Psoas muscle (tissue), 8 donors: ENCODE results near the gene NAV2. TPM values are rescaled to one million over a fixed set of nuclear protein-coding genes. Genes with fewer than 3 reads are reported as not detected.
A peak's percentile ranks its signal among the peaks of the same experiment; 100 is the strongest.

Source experiments
- ATAC-seq, 4 donors: fragments of 200-7000 bp; cut with Tn5 transposase; one replicate each; pipeline ENCODE4 v1.9.1; 2020; ENCODE audit warnings: moderate library complexity in 3 of 4, mild to moderate bottlenecking in 2 of 4
- DNase-seq, 2 donors: peaks; one replicate each; pipeline ENCODE4 v3.0.0-alpha.2; 2020
- H3K27ac ChIP-seq: fragments of 200-600 bp; one replicate; pipeline ENCODE4 v1.8.0; 2022
- H3K27me3 ChIP-seq, 3 donors: fragments of 200-600 bp in 1 of 3; one replicate each; pipeline versions ENCODE4 v1.6.1 to v1.8.0; 2013 to 2022; ENCODE audit warnings: low read length in 2 of 3, mild to moderate bottlenecking in 2 of 3, moderate library complexity in 1 of 3; ENCODE audit not compliant: insufficient read depth in 3 of 3
- H3K36me3 ChIP-seq, 2 donors: fragments of 200-600 bp in 1 of 2; one replicate each; pipeline versions ENCODE4 v1.6.1 to v1.8.0; 2013 to 2022; ENCODE audit warnings: low read depth in 1 of 2, mild to moderate bottlenecking in 1 of 2, moderate library complexity in 1 of 2; ENCODE audit not compliant: insufficient read depth in 1 of 2
- H3K4me1 ChIP-seq: fragments of 200-600 bp; one replicate; pipeline ENCODE4 v1.8.0; 2022
- H3K4me3 ChIP-seq: fragments of 200-600 bp; one replicate; pipeline ENCODE4 v1.8.0; 2022; ENCODE audit warnings: mild to moderate bottlenecking
- H3K9me3 ChIP-seq: fragments of 200-600 bp; one replicate; pipeline ENCODE4 v1.8.0; 2022
- CTCF ChIP-seq: fragments of 200-600 bp; IDR thresholded peaks from one replicate; pipeline ENCODE4 v1.8.0; 2022; ENCODE audit warnings: antibody characterized with exemption
- WGBS, 3 donors: extraction: QIAGEN DNeasy Blood & Tissue Kit; methylation state at CpG; one replicate each; pipeline versions ENCODE4 v1.1.6 to v1.1.7; 2013; 5-methylcytosine and 5-hydroxymethylcytosine counted together
- intact Hi-C, 2 donors: fragments of 100-400 bp; cut with DNase I; formaldehyde crosslinking; loops; one replicate each; pipeline versions ENCODE4 v1.11.0 to v1.14.2; 2022
- polyA plus RNA-seq, 3 donors: library from polyadenylated mRNA; stranded (reverse); fragments of 200-250 nt; gene quantifications; one replicate each; pipeline ENCODE4 v1.2.3, GENCODE V29; 2013
- total RNA-seq, 4 donors: library from RNA; stranded (reverse); fragmentation: NEBNext Ultra II Directional in 2 of 4; extraction: Animal tissue kit (Norgen Biotek cat#: 25700) in 2 of 4; gene quantifications; one replicate each; pipeline versions ENCODE4 v1.2.1 to v1.2.4, GENCODE V29; 2021 to 2023
- donor health status: healthy with polysubstance abuse.
- donor health status: DM: no; HTN: no; CAD: no; lungs with moderate emphysema.
- donor health status: Bipolar disorder and iron deficiency.
- donor health status: healthy.
- donor health status: DM: yes; HTN: yes; CAD: no.
- donor health status: DM: no; HTN: no; CAD: no.
- donor health status: DM: no; HTN: no; CAD: no.
- donor health status: DM: yes; HTN: yes; CAD: no.

The NAV2 gene
- total and polyA plus RNA-seq, 7 donors = 0.68 to 21.8 (median 2.9) TPM

- DNase-seq (no peak), ATAC-seq (no peak)
- Histone ChIP-seq H3K4me1 (peaks cover 51% of the 10 kb centered on the region), H3K4me3 (no peak overlapping the region), H3K9me3 (no peaks in the 10 kb centered on the region), H3K27me3 (no peaks in the 10 kb centered on the region), H3K27ac (no peak overlapping the region), H3K36me3 (no peaks in the 10 kb centered on the region)
- intact Hi-C loops = loop anchor here (5.0 to 10.0 kb wide), 4 partner anchors 39 to 99 kb away; no protein-coding TSS in a partner anchor
- WGBS, 3 donors = 88 to 94% (median 93%) methylated on average over 5 of the region's 5 CpGs
- TF ChIP-seq CTCF = no peak
These were observed 339.1 kb downstream of the NAV2 start for GRCh38 chr11:20051469-20052399.

DNA sequence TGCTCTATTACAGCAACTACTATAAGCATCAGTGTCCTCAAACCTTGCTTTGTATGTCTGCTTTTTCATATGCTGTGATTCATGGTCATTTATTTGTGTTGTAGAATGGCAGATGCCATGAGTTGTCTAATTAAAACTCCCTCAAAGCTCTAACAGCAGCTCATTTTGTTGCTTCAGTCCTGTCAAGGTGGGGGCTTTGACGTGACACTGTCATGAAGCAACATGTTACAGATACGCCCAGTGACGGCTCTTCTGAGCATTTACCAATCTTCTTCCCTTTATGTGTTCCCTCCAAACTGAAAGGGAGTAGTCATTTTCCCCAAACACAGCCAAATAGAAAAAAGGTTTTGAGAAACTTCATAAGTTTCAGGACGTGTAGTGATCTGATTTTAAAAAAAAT is 340.9 kb downstream of the NAV2 start:
- peaks cover 52% of the 10 kb centered on the region for H3K4me1 ChIP-seq
- H3K4me3 ChIP-seq = no peak overlapping the region
- no peak overlapping the region for H3K27ac ChIP-seq
- intact Hi-C loops = loop anchor here (5.0 to 10.0 kb wide), 4 partner anchors 41 to 101 kb away; no protein-coding TSS in a partner anchor
- TF ChIP-seq CTCF = no peak
- H3K9me3 ChIP-seq = no peaks in the 10 kb centered on the region
- H3K27me3 ChIP-seq = no peaks in the 10 kb centered on the region
- DNase-seq (no peak), ATAC-seq (no peak)
- 86 to 95% (median 94%) methylated on average over 4 of the region's 4 CpGs for WGBS, 3 donors
- no peaks in the 10 kb centered on the region for H3K36me3 ChIP-seq

DNA sequence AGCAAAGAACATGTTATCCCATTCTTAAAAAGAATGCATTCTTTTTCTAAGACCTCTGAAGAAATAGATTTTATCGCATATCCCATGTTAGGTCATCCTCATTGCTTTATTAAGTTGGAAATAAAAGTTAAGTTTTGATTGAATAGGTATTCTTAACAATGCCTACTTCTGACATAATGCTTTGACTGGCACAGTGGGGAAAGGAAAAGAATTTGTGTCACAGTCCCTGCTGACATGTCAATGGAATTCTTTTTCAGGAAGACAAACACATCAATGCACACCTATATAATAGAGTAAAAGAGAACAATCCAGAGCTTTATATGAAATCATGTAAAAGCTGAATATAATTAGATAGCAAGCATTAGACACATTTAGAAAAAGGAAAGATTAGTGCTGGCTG is 341.9 kb downstream of the NAV2 start:
- Histone ChIP-seq H3K9me3 (no peaks in the 10 kb centered on the region), H3K36me3 (no peaks in the 10 kb centered on the region), H3K27me3 (no peaks in the 10 kb centered on the region), H3K27ac (peak overlapping the region; percentile 70), H3K4me3 (no peak overlapping the region), H3K4me1 (peaks cover 51% of the 10 kb centered on the region)
- WGBS, 3 donors = 97 to 99% (median 97%) methylated on average over 1 of the region's 1 CpG
- ATAC-seq = no peak
- TF ChIP-seq CTCF = no peak
- intact Hi-C loops = loop anchor here (5.0 to 10.0 kb wide), 4 partner anchors 42 to 102 kb away; no protein-coding TSS in a partner anchor
- no peak for DNase-seq

GRCh38 chr11:20055312-20055711 is 342.7 kb downstream of the NAV2 start:
- Histone ChIP-seq H3K36me3 (no peaks in the 10 kb centered on the region), H3K9me3 (no peaks in the 10 kb centered on the region), H3K27ac (peak overlapping the region; percentile 70), H3K4me3 (no peak overlapping the region), H3K4me1 (peaks cover 50% of the 10 kb centered on the region), H3K27me3 (no peaks in the 10 kb centered on the region)
- TF ChIP-seq CTCF = no peak
- peak; percentile 70 to 84 (median 74) for ATAC-seq
- WGBS, 3 donors = 7 to 19% (median 12%) methylated on average over 2 of the region's 2 CpGs
- intact Hi-C loops = loop anchor here in 1 of 2 donors (10.0 kb wide), 2 partner anchors 61 to 101 kb away; no protein-coding TSS in a partner anchor
- no peak for DNase-seq
